SK-MEL-5 (cell line): ENCODE results near the gene TMCC1. TPM values are rescaled to one million over a fixed set of nuclear protein-coding genes. Genes with fewer than 3 reads are reported as not detected.
A peak's percentile ranks its signal among the peaks of the same experiment; 100 is the strongest.
"Not testable (repeated sequence)": the region's sequence is repeated elsewhere in the genome, so short reads cannot be mapped to it uniquely, and the experiment has no call there.

Source experiments
- DNase-seq: peaks from one replicate; pipeline ENCODE4 v3.0.0-alpha.2; 2016; ENCODE audit warnings: low read depth, low spot score
- in situ Hi-C: cut with HindIII; loops from 2 replicates; pipeline ENCODE4 v1.10.0; 2016; ENCODE audit warnings: low sequenced_read_pairs, high pct_unique_total_duplicates, low pct_unique_long_range_greater_than_20kb
- total RNA-seq: library from RNA; depleted of rRNA; stranded (reverse); fragments of >200 nt; shearing (Covaris generic); gene quantifications from 2 replicates; pipeline ENCODE4 v1.2.3, GENCODE V29; 2014

Gene TMCC1
- total RNA-seq, 1 experiment from 2014 or later = 9.2 TPM

GRCh38 chr3:129855832-129856419 is 37.6 kb downstream of the TMCC1 start:
- DNase-seq = no peak
- in situ Hi-C loops = no loop called here

- DNase-seq = peak; percentile 6
- in situ Hi-C loops = no loop called here
These were observed 38.2 kb downstream of the TMCC1 start for GRCh38 chr3:129855170-129855831.

GRCh38 chr3:129854460-129854859 is 39.1 kb downstream of the TMCC1 start:
- in situ Hi-C loops = no loop called here
- DNase-seq = no peak

GRCh38 chr3:129845956-129846355 is 47.6 kb downstream of the TMCC1 start:
- in situ Hi-C loops = no loop called here
- DNase-seq = no peak

- no peak for DNase-seq
- in situ Hi-C loops = no loop called here
These were observed 52.7 kb downstream of the TMCC1 start for GRCh38 chr3:129840707-129841360.

- in situ Hi-C loops = no loop called here
- DNase-seq = no peak
These were observed 55.4 kb downstream of the TMCC1 start for GRCh38 chr3:129838086-129838485.

GRCh38 chr3:129837065-129837642 is 56.4 kb downstream of the TMCC1 start:
- in situ Hi-C loops = no loop called here

GRCh38 chr3:129836381-129837064 is 57.0 kb downstream of the TMCC1 start:
- in situ Hi-C loops = no loop called here
- DNase-seq = peak; percentile 53

More at GRCh38 chr3:129837065-129837642, 56.4 kb downstream of the TMCC1 start:
- no peak for DNase-seq

GRCh38 chr3:129835198-129835597 is 58.3 kb downstream of the TMCC1 start:
- in situ Hi-C loops = no loop called here
- DNase-seq = no peak

GRCh38 chr3:129834580-129834979 is 58.9 kb downstream of the TMCC1 start:
- DNase-seq = peak; percentile 32
- in situ Hi-C loops = no loop called here

- in situ Hi-C loops, DNase-seq: not testable (repeated sequence)
These were observed 61.6 kb downstream of the TMCC1 start for GRCh38 chr3:129831942-129832341.

- DNase-seq = no peak
- in situ Hi-C loops = no loop called here
These were observed 62.0 kb downstream of the TMCC1 start for GRCh38 chr3:129831503-129831902.

- peak; percentile 88 for DNase-seq
- in situ Hi-C loops = no loop called here
These were observed 63.9 kb downstream of the TMCC1 start for GRCh38 chr3:129829640-129830039.

- in situ Hi-C loops = no loop called here
- no peak for DNase-seq
These were observed 65.7 kb downstream of the TMCC1 start for GRCh38 chr3:129827765-129828164.

GRCh38 chr3:129824926-129825541 is 68.5 kb downstream of the TMCC1 start:
- DNase-seq = peak; percentile 64
- in situ Hi-C loops = no loop called here

GRCh38 chr3:129822679-129823078 is 70.8 kb downstream of the TMCC1 start:
- in situ Hi-C loops = no loop called here
- no peak for DNase-seq

- in situ Hi-C loops = no loop called here
- no peak for DNase-seq
These were observed 71.3 kb downstream of the TMCC1 start for GRCh38 chr3:129822241-129822640.

GRCh38 chr3:129820587-129820986 is 72.9 kb downstream of the TMCC1 start:
- in situ Hi-C loops = no loop called here
- DNase-seq = no peak
